Glomerular visceral epithelial cell (primary cell): ENCODE data around the gene COTL1.
"Not testable (repeated sequence)": the region's sequence is repeated elsewhere in the genome, so short reads cannot be mapped to it uniquely, and the experiment has no call there.

ENCODE experiments used
- DNase-seq: peaks from one replicate; pipeline ENCODE4 v3.0.0-alpha.2; 2016; ENCODE audit errors: extremely low spot score

The COTL1 gene

DNA sequence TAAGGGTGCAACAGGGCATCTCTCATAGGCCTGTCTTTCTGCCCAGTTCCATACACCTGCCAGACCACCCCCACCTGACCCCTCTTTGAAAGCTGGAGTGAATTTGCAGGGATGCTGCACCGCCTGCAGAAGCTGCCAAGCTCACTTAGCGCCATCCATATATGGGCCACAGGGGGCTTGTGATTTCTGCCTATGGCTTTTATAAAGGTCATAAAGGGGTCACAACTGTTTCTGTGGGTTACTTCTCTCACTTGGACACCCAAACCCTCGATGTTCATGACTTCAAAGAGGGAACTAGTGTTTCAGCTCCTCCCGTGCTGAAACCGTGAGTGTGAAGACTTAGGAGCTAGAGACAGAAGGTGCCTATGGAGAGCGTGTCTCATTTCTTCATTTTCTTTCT is 89.6 kb downstream of the COTL1 start:
- DNase-seq = no peak

DNA sequence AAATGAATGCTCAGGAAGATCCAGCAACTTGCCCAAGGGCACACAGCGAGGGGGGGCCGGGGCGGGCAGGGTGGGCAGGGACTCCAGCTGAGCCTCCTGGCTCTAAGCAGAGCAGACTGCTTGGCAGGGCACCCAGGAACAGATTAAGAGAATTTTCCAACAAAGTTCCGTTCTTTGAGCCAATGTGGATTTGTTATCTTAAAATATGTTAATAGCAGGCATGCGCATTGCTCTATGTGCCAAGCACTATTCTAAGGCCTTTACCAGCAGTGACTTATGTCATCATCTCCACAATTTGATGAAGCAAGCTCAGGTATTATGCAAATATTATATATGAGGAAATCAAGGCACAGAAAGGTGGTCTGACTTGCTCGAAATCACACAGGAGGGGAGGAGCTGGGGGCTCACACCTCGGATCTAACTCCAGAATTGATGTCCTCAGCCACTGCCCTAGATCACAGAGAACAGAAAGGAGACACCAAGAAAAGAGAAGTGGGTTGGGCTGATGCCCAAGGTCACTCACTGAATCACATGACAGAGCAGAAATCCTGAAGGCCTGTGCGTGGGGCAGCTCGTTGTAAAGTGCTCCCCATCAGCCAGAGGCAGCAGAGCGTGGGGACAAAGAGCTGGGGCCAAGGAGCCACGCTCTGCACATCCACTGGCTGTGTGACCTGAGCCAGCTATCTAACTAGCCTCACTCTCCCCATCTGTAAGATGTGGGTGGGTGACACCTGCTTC is 90.2 kb downstream of the COTL1 start:
- DNase-seq = no peak

- DNase-seq = no peak
These were observed 90.9 kb downstream of the COTL1 start for GRCh38 chr16:84526794-84527531.

DNA sequence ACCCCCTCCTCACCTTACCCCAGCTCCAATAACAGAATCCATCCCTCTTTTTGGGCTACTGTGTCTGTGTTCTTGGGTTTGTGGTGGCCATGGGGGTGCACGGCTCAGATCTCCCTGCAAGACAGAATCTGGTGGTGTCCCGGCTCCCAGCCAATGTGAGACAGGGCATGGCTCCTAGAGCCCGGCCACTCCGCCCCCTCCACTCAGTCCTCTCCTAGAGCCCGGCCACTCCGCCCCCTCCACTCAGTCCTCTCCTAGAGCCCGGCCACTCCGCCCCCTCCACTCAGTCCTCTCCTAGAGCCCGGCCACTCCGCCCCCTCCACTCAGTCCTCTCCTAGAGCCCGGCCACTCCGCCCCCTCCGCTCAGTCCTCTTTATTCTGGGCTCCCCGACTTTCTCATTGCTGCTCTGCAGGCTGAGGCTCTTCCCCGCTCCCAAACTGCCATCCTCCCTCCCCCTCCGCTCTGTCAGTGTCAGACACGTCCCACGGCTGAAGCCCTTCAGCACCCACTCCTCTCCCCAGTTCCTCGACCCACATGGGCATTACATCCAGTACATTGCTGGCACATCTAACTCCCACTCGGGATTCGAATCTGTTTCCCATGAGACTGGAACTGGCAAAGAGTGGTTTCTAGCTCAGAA is 92.8 kb downstream of the COTL1 start:
- DNase-seq = not testable (repeated sequence)

GRCh38 chr16:84524346-84524920 is 93.4 kb downstream of the COTL1 start:
- DNase-seq = no peak

DNA sequence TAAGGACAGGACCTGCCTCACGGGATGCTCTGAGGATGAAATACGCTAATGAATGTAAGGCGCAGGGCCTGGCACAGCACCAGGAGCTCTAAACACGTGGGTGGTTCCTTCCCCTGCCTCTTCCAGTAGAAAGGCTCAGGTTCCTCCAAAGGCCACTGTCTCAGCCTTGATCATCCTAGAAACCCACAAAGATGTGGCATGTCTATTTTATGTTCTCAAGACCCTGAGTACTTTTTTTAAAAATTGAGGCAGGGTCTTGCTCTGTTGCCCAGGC is 96.4 kb downstream of the COTL1 start:
- no peak for DNase-seq

- no peak for DNase-seq
These were observed 97.0 kb downstream of the COTL1 start for GRCh38 chr16:84520725-84521496.

DNA sequence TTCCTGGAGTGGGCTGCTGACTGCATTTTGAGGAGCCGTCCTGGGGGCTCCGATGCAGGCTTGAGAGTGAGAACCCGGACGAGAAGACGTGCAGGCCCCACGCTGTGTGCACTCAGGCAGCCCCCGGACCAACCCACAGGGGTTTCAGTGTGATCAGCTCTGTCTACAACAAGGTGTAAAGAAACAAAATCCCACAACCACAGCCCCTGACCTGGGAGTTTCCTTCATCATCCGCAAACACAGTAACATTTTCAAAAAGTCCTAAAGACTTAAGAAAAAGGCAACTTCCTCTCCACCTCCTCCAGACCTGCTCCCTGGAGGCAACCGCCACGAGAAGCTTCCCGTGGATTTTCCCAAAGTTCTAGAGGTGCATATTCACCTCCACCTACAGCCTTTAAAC is 98.0 kb downstream of the COTL1 start:
- DNase-seq = no peak

- DNase-seq = no peak
These were observed 99.0 kb downstream of the COTL1 start for GRCh38 chr16:84518804-84519341.

- DNase-seq = not testable (repeated sequence)
These were observed 99.7 kb downstream of the COTL1 start for GRCh38 chr16:84518220-84518619.

GRCh38 chr16:84517366-84517765 is 100.5 kb downstream of the COTL1 start:
- no peak for DNase-seq
